GM12878 (cell line): ENCODE results near the gene EPHA4. TPM values are rescaled to one million over a fixed set of nuclear protein-coding genes. Genes with fewer than 3 reads are reported as not detected.

Experiments used
- ATAC-seq: fragments of 200-7000 bp; cut with Tn5 transposase; 3 replicates; pipeline ENCODE4 v1.9.1; 2020; ENCODE audit warnings: mild to moderate bottlenecking, moderate library complexity
- BruUV-seq: library from RNA; stranded (reverse); fragments of 400-500 nt; replicated peaks from 2 replicates; lab custom pipeline; 2021; lab: Mats Ljungman, UMichigan
- CTCF ChIA-PET: fragments of 300-600 bp; sonication (Branson Sonifier 250); formaldehyde crosslinking; extraction: SDS; loops from one replicate; lab custom pipeline; 2021; ENCODE audit warnings: inconsistent platforms; lab: Yijun Ruan, JAX
- POLR2A ChIA-PET: fragments of 350-600 bp; formaldehyde crosslinking; extraction: SDS; loops from one replicate; lab custom pipeline; 2021; ENCODE audit warnings: inconsistent platforms; lab: Charles Lee
- RAD21 ChIA-PET: fragments of 300-600 bp; sonication (Branson Sonifier 250); formaldehyde crosslinking; loops from one replicate; lab custom pipeline; 2023; ENCODE audit warnings: antibody characterized with exemption; ENCODE audit not compliant: unreplicated experiment; lab: Charles Lee
- SMC1A ChIA-PET: fragments of 300-600 bp; sonication (Branson Sonifier 250); formaldehyde crosslinking; loops from one replicate; lab custom pipeline; 2023; ENCODE audit not compliant: unreplicated experiment, uncharacterized antibody; lab: Charles Lee
- DNase-seq: peaks from one replicate; pipeline ENCODE4 v3.0.0-alpha.2; 2011; ENCODE audit warnings: low read depth, low spot score
- FAIRE-seq: peaks from 3 replicates; lab custom pipeline; 2011; peaks lifted over from hg19 to GRCh38; lab: Jason Lieb, UNC
- H2AFZ ChIP-seq: 2 replicates; pipeline ENCODE4 v1.6.0; 2011; ENCODE audit warnings: low read depth, low read length, control low read depth; ENCODE audit not compliant: control insufficient read depth
- H3K27ac ChIP-seq: 2 replicates; pipeline ENCODE4 v1.5.1; 2011; ENCODE audit warnings: control low read depth; ENCODE audit not compliant: control insufficient read depth, insufficient read depth
- H3K27me3 ChIP-seq, 2 experiments: replicated peaks in 1 of 2; 2 replicates each; pipeline versions ENCODE4 v1.6.0 to v1.6.1; 2011; ENCODE audit warnings: low read length in 1 of 2; ENCODE audit not compliant: control insufficient read depth in 2 of 2, insufficient read depth in 2 of 2
- H3K36me3 ChIP-seq, 2 experiments: 2 replicates each; pipeline ENCODE4 v1.5.1; 2011; ENCODE audit warnings: low read length in 1 of 2; ENCODE audit not compliant: control insufficient read depth in 2 of 2, insufficient read depth in 2 of 2
- H3K4me1 ChIP-seq: 2 replicates; pipeline ENCODE4 v1.6.1; 2011; ENCODE audit warnings: mild to moderate bottlenecking, low read length, moderate library complexity, mixed read lengths; ENCODE audit not compliant: control insufficient read depth, insufficient read depth
- H3K4me2 ChIP-seq: 2 replicates; pipeline ENCODE4 v1.6.0; 2011; ENCODE audit warnings: control low read depth; ENCODE audit not compliant: control insufficient read depth, insufficient read depth
- H3K4me3 ChIP-seq: fragments of 200-600 bp; sonication (generic); 2 replicates; pipeline ENCODE4 v1.5.1; 2016
- H3K79me2 ChIP-seq: 2 replicates; pipeline ENCODE4 v1.6.0; 2011; ENCODE audit warnings: low read length; ENCODE audit not compliant: control insufficient read depth, insufficient read depth
- H3K9ac ChIP-seq: 2 replicates; pipeline ENCODE4 v1.8.0; 2011; ENCODE audit warnings: low read length, control low read depth, mixed read lengths; ENCODE audit not compliant: control insufficient read depth, insufficient read depth
- H3K9me3 ChIP-seq: replicated peaks from 3 replicates; pipeline ENCODE4 v1.5.1; 2011; ENCODE audit warnings: mild to moderate bottlenecking, low read length; ENCODE audit not compliant: control insufficient read depth, insufficient read depth
- H4K20me1 ChIP-seq: 2 replicates; pipeline ENCODE4 v1.6.0; 2011; ENCODE audit not compliant: control insufficient read depth, insufficient read depth
- BRCA1 ChIP-seq: IDR thresholded peaks from 2 replicates; pipeline ENCODE4 v1.6.1; 2011; ENCODE audit warnings: low read depth, low read length, improper control_type of control experiment
- CEBPB ChIP-seq, 2 experiments: fragments of 150-350 bp in 1 of 2; IDR thresholded peaks; 2 replicates each; pipeline ENCODE4 v1.6.1; 2012 to 2014; ENCODE audit warnings: low read depth in 2 of 2, low read length in 2 of 2, borderline replicate concordance in 1 of 2, inconsistent platforms in 1 of 2
- EED ChIP-seq: sonication (generic); IDR thresholded peaks from 2 replicates; pipeline ENCODE4 v1.6.1; 2016; ENCODE audit warnings: antibody characterized with exemption, low read depth
- NFXL1 ChIP-seq: fragments of 450-650 bp; IDR thresholded peaks from 2 replicates; pipeline ENCODE4 v1.6.1; 2017; ENCODE audit warnings: antibody characterized with exemption, mild to moderate bottlenecking, borderline replicate concordance
- NFYA ChIP-seq: IDR thresholded peaks from 2 replicates; pipeline ENCODE4 v1.6.1; 2011; ENCODE audit warnings: low read depth, mild to moderate bottlenecking, low read length, improper control_type of control experiment, borderline replicate concordance
- NR2F1 ChIP-seq: fragments of 450-650 bp; conservative IDR thresholded peaks from 2 replicates; pipeline ENCODE4 v1.6.1; 2017; ENCODE audit warnings: mild to moderate bottlenecking
- POLR2A ChIP-seq: IDR thresholded peaks from 2 replicates; pipeline ENCODE4 v1.6.1; 2011; ENCODE audit warnings: low read depth, mild to moderate bottlenecking, low read length
- RBBP5 ChIP-seq: fragments of 200-600 bp; sonication (generic); conservative IDR thresholded peaks from 2 replicates; pipeline ENCODE4 v1.6.1; 2016
- SUPT20H ChIP-seq: IDR thresholded peaks from 2 replicates; pipeline ENCODE4 v1.6.1; 2011; ENCODE audit warnings: low read depth, mild to moderate bottlenecking, low read length, moderate library complexity, borderline replicate concordance; ENCODE audit not compliant: control insufficient read depth
- ZNF207 ChIP-seq: fragments of 450-650 bp; IDR thresholded peaks from 2 replicates; pipeline ENCODE4 v1.6.1; 2014; ENCODE audit warnings: antibody characterized with exemption, mild to moderate bottlenecking, borderline replicate concordance
- WGBS: methylation state at CpG from one replicate; pipeline ENCODE4 v1.1.6; 2016; ENCODE audit warnings: low lambda C conversion rate; ENCODE audit not compliant: insufficient replicate concordance, insufficient coverage; ENCODE audit errors: missing lambda C conversion rate; 5-methylcytosine and 5-hydroxymethylcytosine counted together
- in situ Hi-C: fragments of 300-500 bp; cut with MboI; formaldehyde crosslinking; loops from 9 replicates; pipeline ENCODE4 v1.14.3; 2018; ENCODE audit warnings: mixed read lengths
- intact Hi-C: fragments of 100-400 bp; cut with micrococcal nuclease; formaldehyde crosslinking; loops from one replicate; pipeline ENCODE4 v1.14.2; 2022; ENCODE audit not compliant: unreplicated experiment
- polyA plus RNA-seq, 11 experiments: library from polyadenylated mRNA; depleted of rRNA in 4 of 11; unstranded in 6 of 11; stranded (reverse) in 5 of 11; fragments of >200 nt; fragmentation: Nextera tagmentation in 4 of 11; fragmentation: Illumina TruSeq in 1 of 11; extraction: Ambion mirVana in 4 of 11; extraction: Trizol in 1 of 11; gene quantifications; 1 replicate in 1 of 11; 2 replicates in 10 of 11; pipeline versions ENCODE4 v1.2.1 to v1.2.3, GENCODE V29; 2011 to 2016; ENCODE audit warnings: inconsistent platforms in 2 of 11, missing spikeins in 2 of 11, low read depth in 1 of 11
- total RNA-seq, 4 experiments: library from RNA; depleted of rRNA in 3 of 4; stranded (reverse); fragments of >200 nt in 3 of 4; fragmentation: Illumina TruSeq in 1 of 4; extraction: Trizol in 1 of 4; gene quantifications; 2 replicates each; pipeline versions ENCODE4 v1.2.1 to v1.2.3, GENCODE V29; 2013 to 2021
- TF ChIP-seq, protein P1 (sequence below): fragments of 450-650 bp; IDR thresholded peaks from 2 replicates; pipeline ENCODE4 v1.6.1; 2017; ENCODE audit warnings: mild to moderate bottlenecking, low read depth, inconsistent platforms; ENCODE audit not compliant: poor library complexity, severe bottlenecking
- TF ChIP-seq, protein P2 (sequence below): fragments of 450-650 bp; IDR thresholded peaks from 2 replicates; pipeline ENCODE4 v1.6.1; 2016; ENCODE audit warnings: mild to moderate bottlenecking

The EPHA4 gene
- total and polyA plus RNA-seq, 10 of the 15 experiments (the other 5 are each of a cell fraction or from before 2014, with no cell fraction given) = 0.06 to 1.5 (median 0.33) TPM; not detected in 1

DNA sequence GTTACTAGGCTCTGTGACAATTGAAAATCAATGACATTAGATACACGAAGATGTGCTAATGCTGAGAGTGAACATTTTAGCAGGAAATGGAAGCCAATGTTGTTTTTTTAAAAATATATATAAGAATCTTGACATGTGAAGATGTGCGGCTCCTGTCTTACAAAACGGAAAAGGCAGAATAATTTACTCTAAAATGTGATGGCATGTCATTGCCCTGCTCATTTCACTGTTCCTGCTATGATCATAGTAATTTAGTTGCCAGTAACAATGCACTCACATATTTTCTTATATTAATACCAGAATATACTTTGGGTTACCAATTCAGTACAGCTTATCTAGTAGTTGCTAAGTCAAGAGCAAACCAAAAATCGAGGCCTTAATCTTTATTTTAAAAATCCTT is 10.3 kb downstream of the EPHA4 start:
- in situ Hi-C loops = no loop called here
- no peaks in the 10 kb centered on the region for H3K36me3 ChIP-seq
- POLR2A ChIA-PET = no interaction called here
- FAIRE-seq (no peak), ATAC-seq (no peak), DNase-seq (no peak)
- TF ChIP-seq BRCA1 (no peak), NR2F1 (no peak), NFYA (no peak), POLR2A (no peak), RBBP5 (no peak), SUPT20H (no peak), EED (no peak), ZNF207 (no peak), CEBPB (IDR thresholded peaks at IDR 0.05; ENCODE audit: borderline replicate concordance in 1 of 2, low read depth in 2 of 2, low read length in 2 of 2) (no peak), NFXL1 (no peak)
- TF ChIP-seq, protein P1, sequence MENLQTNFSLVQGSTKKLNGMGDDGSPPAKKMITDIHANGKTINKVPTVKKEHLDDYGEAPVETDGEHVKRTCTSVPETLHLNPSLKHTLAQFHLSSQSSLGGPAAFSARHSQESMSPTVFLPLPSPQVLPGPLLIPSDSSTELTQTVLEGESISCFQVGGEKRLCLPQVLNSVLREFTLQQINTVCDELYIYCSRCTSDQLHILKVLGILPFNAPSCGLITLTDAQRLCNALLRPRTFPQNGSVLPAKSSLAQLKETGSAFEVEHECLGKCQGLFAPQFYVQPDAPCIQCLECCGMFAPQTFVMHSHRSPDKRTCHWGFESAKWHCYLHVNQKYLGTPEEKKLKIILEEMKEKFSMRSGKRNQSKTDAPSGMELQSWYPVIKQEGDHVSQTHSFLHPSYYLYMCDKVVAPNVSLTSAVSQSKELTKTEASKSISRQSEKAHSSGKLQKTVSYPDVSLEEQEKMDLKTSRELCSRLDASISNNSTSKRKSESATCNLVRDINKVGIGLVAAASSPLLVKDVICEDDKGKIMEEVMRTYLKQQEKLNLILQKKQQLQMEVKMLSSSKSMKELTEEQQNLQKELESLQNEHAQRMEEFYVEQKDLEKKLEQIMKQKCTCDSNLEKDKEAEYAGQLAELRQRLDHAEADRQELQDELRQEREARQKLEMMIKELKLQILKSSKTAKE = no peak
- TF ChIP-seq, protein P2, sequence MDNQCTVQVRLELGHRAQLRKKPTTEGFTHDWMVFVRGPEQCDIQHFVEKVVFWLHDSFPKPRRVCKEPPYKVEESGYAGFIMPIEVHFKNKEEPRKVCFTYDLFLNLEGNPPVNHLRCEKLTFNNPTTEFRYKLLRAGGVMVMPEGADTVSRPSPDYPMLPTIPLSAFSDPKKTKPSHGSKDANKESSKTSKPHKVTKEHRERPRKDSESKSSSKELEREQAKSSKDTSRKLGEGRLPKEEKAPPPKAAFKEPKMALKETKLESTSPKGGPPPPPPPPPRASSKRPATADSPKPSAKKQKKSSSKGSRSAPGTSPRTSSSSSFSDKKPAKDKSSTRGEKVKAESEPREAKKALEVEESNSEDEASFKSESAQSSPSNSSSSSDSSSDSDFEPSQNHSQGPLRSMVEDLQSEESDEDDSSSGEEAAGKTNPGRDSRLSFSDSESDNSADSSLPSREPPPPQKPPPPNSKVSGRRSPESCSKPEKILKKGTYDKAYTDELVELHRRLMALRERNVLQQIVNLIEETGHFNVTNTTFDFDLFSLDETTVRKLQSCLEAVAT = no peak
- BruUV-seq = no TSS peak
- SMC1A ChIA-PET = interaction anchor here (0.7 kb wide), 1 partner anchor 719 kb away, joined by 3 read pairs; no protein-coding TSS in a partner anchor
- H3K4me1 ChIP-seq = no peaks in the 10 kb centered on the region
- intact Hi-C loops = no loop called here
- CTCF ChIA-PET = no interaction called here
- 48% methylated on average over 4 of the region's 4 CpGs for WGBS
- H2AFZ ChIP-seq = no peak overlapping the region
- no peaks in the 10 kb centered on the region for H4K20me1 ChIP-seq
- RAD21 ChIA-PET = no interaction called here
- H3K4me3 ChIP-seq = no peak overlapping the region
- H3K9me3 ChIP-seq = no peaks in the 10 kb centered on the region
- 0 out of 4 replicates have a peak, but pooled peaks cover 0 to 2% of the 10 kb centered on the region in 2 experiments for H3K27me3 ChIP-seq
- no peaks in the 10 kb centered on the region for H3K79me2 ChIP-seq
- no peak overlapping the region for H3K4me2 ChIP-seq
- no peak overlapping the region for H3K9ac ChIP-seq
- no peak overlapping the region for H3K27ac ChIP-seq
